Measurements from ENCODE around the gene GSC2.

DNA sequence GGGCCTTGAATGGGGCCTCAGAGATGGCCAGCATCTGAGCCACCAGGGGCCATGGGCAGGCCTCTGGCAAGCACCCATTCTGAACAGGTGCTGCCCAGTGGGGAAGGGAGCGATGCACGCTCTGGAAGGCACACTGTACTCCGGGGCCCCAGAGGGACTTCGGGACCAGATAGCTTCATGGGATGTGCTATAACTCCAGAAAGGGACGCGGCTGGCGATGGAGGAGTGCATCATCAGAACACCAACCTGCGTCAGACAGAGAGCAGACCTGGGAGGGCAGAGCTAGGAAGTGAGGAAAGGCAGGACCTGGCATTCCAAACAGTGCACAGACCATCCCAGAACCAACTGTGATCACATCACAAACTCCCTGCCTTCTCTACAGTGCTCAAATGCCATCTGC lies 44.6 kb downstream of the GSC2 start:
- TF ChIP-seq SREBF1 (IDR thresholded peaks at IDR 0.05; ENCODE audit: borderline replicate concordance, low read depth, low read length) (no peak), ZNF507 (tag; conservative IDR thresholded peaks at IDR 0.05) (no peak), POU5F1 (IDR thresholded peaks at IDR 0.05; ENCODE audit: borderline replicate concordance, low read depth, low read length, partially characterized antibody) (no peak), POLR2A (conservative IDR thresholded peaks at IDR 0.05) (no peak)
- TF ChIP-seq, protein P1, sequence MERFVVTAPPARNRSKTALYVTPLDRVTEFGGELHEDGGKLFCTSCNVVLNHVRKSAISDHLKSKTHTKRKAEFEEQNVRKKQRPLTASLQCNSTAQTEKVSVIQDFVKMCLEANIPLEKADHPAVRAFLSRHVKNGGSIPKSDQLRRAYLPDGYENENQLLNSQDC (CRISPR knock-in tag; IDR thresholded peaks at IDR 0.05): no peak
- TF ChIP-seq, protein P2, sequence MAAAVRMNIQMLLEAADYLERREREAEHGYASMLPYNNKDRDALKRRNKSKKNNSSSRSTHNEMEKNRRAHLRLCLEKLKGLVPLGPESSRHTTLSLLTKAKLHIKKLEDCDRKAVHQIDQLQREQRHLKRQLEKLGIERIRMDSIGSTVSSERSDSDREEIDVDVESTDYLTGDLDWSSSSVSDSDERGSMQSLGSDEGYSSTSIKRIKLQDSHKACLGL (CRISPR knock-in tag; IDR thresholded peaks at IDR 0.05; ENCODE audit: borderline replicate concordance, poor library complexity, severe bottlenecking): no peak
- TF ChIP-seq, protein P3, sequence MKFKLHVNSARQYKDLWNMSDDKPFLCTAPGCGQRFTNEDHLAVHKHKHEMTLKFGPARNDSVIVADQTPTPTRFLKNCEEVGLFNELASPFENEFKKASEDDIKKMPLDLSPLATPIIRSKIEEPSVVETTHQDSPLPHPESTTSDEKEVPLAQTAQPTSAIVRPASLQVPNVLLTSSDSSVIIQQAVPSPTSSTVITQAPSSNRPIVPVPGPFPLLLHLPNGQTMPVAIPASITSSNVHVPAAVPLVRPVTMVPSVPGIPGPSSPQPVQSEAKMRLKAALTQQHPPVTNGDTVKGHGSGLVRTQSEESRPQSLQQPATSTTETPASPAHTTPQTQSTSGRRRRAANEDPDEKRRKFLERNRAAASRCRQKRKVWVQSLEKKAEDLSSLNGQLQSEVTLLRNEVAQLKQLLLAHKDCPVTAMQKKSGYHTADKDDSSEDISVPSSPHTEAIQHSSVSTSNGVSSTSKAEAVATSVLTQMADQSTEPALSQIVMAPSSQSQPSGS (CRISPR knock-in tag; IDR thresholded peaks at IDR 0.05): no peak

Measured in K562 (cell line).